Measurements from ENCODE around the gene FCER1G. TPM values are rescaled to one million over a fixed set of nuclear protein-coding genes. Genes with fewer than 3 reads are reported as not detected.

The FCER1G gene
- total RNA-seq, 1 experiment from 2014 or later, result 2.0 TPM

DNA sequence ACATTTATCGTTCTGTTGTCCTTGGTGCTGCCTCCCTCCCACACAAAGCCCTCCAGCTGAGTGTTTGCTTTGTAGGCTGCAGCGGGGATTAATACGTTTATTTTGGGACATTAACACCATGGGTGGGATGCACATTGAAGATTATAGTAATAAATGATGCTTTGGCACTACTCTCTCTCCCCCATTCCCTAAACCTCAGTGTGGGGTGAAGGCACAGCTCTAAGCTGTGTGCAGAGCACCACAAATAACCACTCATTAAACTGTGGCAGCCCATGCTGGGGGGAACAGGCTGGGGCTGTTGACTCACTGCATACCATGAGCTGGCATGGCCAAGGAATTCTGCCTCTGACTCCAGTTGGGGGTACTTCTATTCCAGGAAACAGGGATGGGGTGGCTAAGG lies 51.1 kb downstream of the FCER1G start:
- DNase-seq (ENCODE audit: low spot score), result no peak

DNA sequence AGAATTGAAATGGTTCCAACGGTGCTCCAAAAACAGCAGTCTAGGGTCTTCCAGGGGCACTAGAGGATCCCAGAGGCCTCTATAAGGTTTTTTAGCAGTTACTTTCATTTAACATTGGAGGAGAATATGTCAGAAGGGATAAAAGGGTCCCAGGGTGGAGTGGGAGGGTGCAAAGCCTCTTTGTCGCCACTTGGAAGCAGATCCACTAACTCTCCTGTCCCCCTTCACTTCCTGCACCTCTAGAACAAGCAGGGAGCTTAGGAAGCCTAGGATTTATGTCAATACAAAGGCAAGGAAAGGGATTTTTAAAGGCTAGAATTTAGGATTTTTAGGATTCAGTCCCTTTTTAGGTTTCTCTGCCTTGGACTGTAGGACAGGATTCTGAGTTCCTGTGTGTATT lies 51.7 kb downstream of the FCER1G start:
- DNase-seq (ENCODE audit: low spot score), result no peak

DNA sequence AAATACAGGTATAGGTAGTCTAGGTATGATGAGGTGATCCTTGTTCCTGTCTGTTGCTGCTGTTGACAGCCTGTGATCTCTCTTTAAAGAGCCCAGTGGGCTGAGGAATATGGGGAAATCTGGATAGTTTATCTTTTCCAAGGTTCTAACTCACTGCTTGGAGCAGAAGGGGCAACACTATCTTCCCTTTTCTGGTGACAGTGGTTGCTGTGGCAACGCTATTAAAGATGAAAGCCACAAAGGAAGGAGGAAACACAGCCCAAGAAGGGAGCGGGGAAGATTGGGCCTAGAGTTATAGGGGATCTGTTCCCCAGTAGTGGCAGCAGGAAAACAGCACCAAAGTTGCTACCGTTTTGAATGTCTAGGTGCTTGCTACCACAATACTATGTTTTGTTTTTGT lies 52.2 kb downstream of the FCER1G start:
- no peak for DNase-seq (ENCODE audit: low spot score)

Other genes with a start within 250 kb of the FCER1G start
- gene F11R, start 194.1 kb upstream of the FCER1G start, total RNA-seq (2014; rRNA removed; shearing (Covaris generic)), result 5.2 and 6.4 TPM in 2 replicates
- gene TSTD1, start 176.3 kb upstream of the FCER1G start, total RNA-seq (2014; rRNA removed; shearing (Covaris generic)), result not detected in 2 replicates
- gene USF1, start 169.3 kb upstream of the FCER1G start, total RNA-seq (2014; rRNA removed; shearing (Covaris generic)), result 57.7 and 60.3 TPM in 2 replicates
- 0.02 TPM in 1 of 2 replicates, not detected in the other for gene ARHGAP30, start 145.4 kb upstream of the FCER1G start, total RNA-seq (2014; rRNA removed; shearing (Covaris generic))
- 0.14 TPM in 1 of 2 replicates, not detected in the other for gene NECTIN4, start 125.7 kb upstream of the FCER1G start, total RNA-seq (2014; rRNA removed; shearing (Covaris generic))
- gene KLHDC9, start 116.9 kb upstream of the FCER1G start, total RNA-seq (2014; rRNA removed; shearing (Covaris generic)), result not detected in 2 replicates
- 85.6 and 94.8 TPM in 2 replicates for gene PFDN2, start 97.3 kb upstream of the FCER1G start, total RNA-seq (2014; rRNA removed; shearing (Covaris generic))
- 34.9 and 36.6 TPM in 2 replicates for gene NIT1, start 97.2 kb upstream of the FCER1G start, total RNA-seq (2014; rRNA removed; shearing (Covaris generic))
- 22.2 and 28.2 TPM in 2 replicates for gene DEDD, start 82.6 kb upstream of the FCER1G start, total RNA-seq (2014; rRNA removed; shearing (Covaris generic))
- 140 and 161 TPM in 2 replicates for gene UFC1, start 61.3 kb upstream of the FCER1G start, total RNA-seq (2014; rRNA removed; shearing (Covaris generic))
- 5.8 and 6.9 TPM in 2 replicates for gene USP21, start 55.8 kb upstream of the FCER1G start, total RNA-seq (2014; rRNA removed; shearing (Covaris generic))
- gene PPOX, start 48.9 kb upstream of the FCER1G start, total RNA-seq (2014; rRNA removed; shearing (Covaris generic)), result 9.2 and 13.9 TPM in 2 replicates
- 28.0 and 38.0 TPM in 2 replicates for gene B4GALT3, start 37.8 kb upstream of the FCER1G start, total RNA-seq (2014; rRNA removed; shearing (Covaris generic))
- not detected in 2 replicates for gene ADAMTS4, start 16.2 kb upstream of the FCER1G start, total RNA-seq (2014; rRNA removed; shearing (Covaris generic))
- 101 and 120 TPM in 2 replicates for gene NDUFS2, start 12.9 kb upstream of the FCER1G start, total RNA-seq (2014; rRNA removed; shearing (Covaris generic))
- not detected in 2 replicates for gene APOA2, start 8.3 kb downstream of the FCER1G start, total RNA-seq (2014; rRNA removed; shearing (Covaris generic))
- 7.1 and 8.5 TPM in 2 replicates for gene TOMM40L, start 10.8 kb downstream of the FCER1G start, total RNA-seq (2014; rRNA removed; shearing (Covaris generic))
- not detected in 2 replicates for gene NR1I3, start 22.9 kb downstream of the FCER1G start, total RNA-seq (2014; rRNA removed; shearing (Covaris generic))
- gene PCP4L1, start 43.5 kb downstream of the FCER1G start, total RNA-seq (2014; rRNA removed; shearing (Covaris generic)), result not detected in 2 replicates
- 0.27 and 0.39 TPM in 2 replicates for gene MPZ, start 94.7 kb downstream of the FCER1G start, total RNA-seq (2014; rRNA removed; shearing (Covaris generic))
- gene SDHC, start 99.1 kb downstream of the FCER1G start, total RNA-seq (2014; rRNA removed; shearing (Covaris generic)), result 33.2 and 42.6 TPM in 2 replicates
- not detected in 2 replicates for gene CFAP126, start 152.6 kb downstream of the FCER1G start, total RNA-seq (2014; rRNA removed; shearing (Covaris generic))

Measured in H4 (cell line).